H1 (cell line): Measurements from ENCODE around the gene SYNGR3. TPM values are rescaled to one million over a fixed set of nuclear protein-coding genes. Genes with fewer than 3 reads are reported as not detected.

Source experiments
- CTCF ChIA-PET: fragments of 300-600 bp; sonication (Branson Sonifier 250); formaldehyde crosslinking; loops from one replicate; lab custom pipeline; 2021; ENCODE audit not compliant: partially characterized antibody; lab: Charles Lee
- POLR2A ChIA-PET: fragments of 300-600 bp; sonication (Branson Sonifier 250); formaldehyde crosslinking; loops from one replicate; lab custom pipeline; 2021; ENCODE audit warnings: inconsistent platforms; ENCODE audit not compliant: partially characterized antibody; lab: Charles Lee
- DNase-seq, 2 experiments: peaks; one replicate each; pipeline versions ENCODE4 v3.0.0 to v3.0.0-alpha.2; 2010 to 2022; ENCODE audit warnings: low spot score in 2 of 2, low read depth in 1 of 2, mixed read lengths in 1 of 2
- FAIRE-seq: peaks from 2 replicates; lab custom pipeline; 2011; peaks lifted over from hg19 to GRCh38; lab: Jason Lieb, UNC
- H2AFZ ChIP-seq: 2 replicates; pipeline ENCODE4 v1.8.1; 2012; ENCODE audit warnings: low read length, inconsistent platforms
- H2AK5ac ChIP-seq: 2 replicates; pipeline ENCODE4 v1.6.1; 2013; ENCODE audit warnings: low read depth, low read length
- H2BK120ac ChIP-seq: replicated peaks from 2 replicates; pipeline ENCODE3; 2013; ENCODE audit warnings: low read depth, low read length, inconsistent platforms
- H2BK12ac ChIP-seq: 2 replicates; pipeline ENCODE4 v1.6.1; 2013; ENCODE audit warnings: low read depth, low read length
- H2BK15ac ChIP-seq: 2 replicates; pipeline ENCODE4 v1.6.1; 2013; ENCODE audit warnings: low read length
- H2BK20ac ChIP-seq: 2 replicates; pipeline ENCODE4 v1.6.1; 2013; ENCODE audit warnings: low read length
- H2BK5ac ChIP-seq: 2 replicates; pipeline ENCODE4 v1.6.1; 2013; ENCODE audit warnings: low read depth, low read length
- H3K14ac ChIP-seq: 2 replicates; pipeline ENCODE4 v1.6.1; 2013; ENCODE audit warnings: inconsistent platforms; ENCODE audit not compliant: insufficient read length
- H3K18ac ChIP-seq: 2 replicates; pipeline ENCODE4 v1.6.1; 2013; ENCODE audit warnings: low read length; ENCODE audit errors: extremely low read depth
- H3K23ac ChIP-seq: 2 replicates; pipeline ENCODE4 v1.6.1; 2013; ENCODE audit warnings: inconsistent platforms; ENCODE audit not compliant: insufficient read length
- H3K23me2 ChIP-seq: 2 replicates; pipeline ENCODE4 v1.6.1; 2013; ENCODE audit warnings: low read depth, low read length
- H3K27ac ChIP-seq: 2 replicates; pipeline ENCODE4 v1.6.1; 2011; ENCODE audit warnings: low read depth, low read length, inconsistent platforms
- H3K27me3 ChIP-seq, 4 experiments: replicated peaks in 1 of 4; 1 replicate in 1 of 4; 2 replicates in 3 of 4; pipeline versions ENCODE4 v1.6.1 to v1.8.1; 2011 to 2013; ENCODE audit warnings: low read length in 3 of 4, mild to moderate bottlenecking in 3 of 4, inconsistent platforms in 2 of 4, mixed read lengths in 2 of 4, moderate library complexity in 1 of 4; ENCODE audit not compliant: control insufficient read depth in 3 of 4, insufficient read depth in 3 of 4; ENCODE audit errors: extremely low read depth in 1 of 4
- H3K36me3 ChIP-seq, 4 experiments: 2 replicates each; pipeline versions ENCODE4 v1.6.1 to v1.8.1; 2011 to 2013; ENCODE audit warnings: mild to moderate bottlenecking in 4 of 4, low read length in 3 of 4, moderate library complexity in 2 of 4, control low read depth in 1 of 4, inconsistent platforms in 1 of 4; ENCODE audit not compliant: insufficient read depth in 4 of 4, control insufficient read depth in 2 of 4
- H3K4ac ChIP-seq: replicated peaks from 2 replicates; pipeline ENCODE3; 2013; ENCODE audit warnings: low read length, low read depth, mixed read lengths, inconsistent platforms; ENCODE audit not compliant: insufficient read length
- H3K4me1 ChIP-seq, 4 experiments: replicated peaks in 1 of 4; 1 replicate in 1 of 4; 2 replicates in 3 of 4; pipeline versions ENCODE4 v1.6.1 to v1.8.1; 2011 to 2013; ENCODE audit warnings: low read length in 3 of 4, inconsistent platforms in 2 of 4, mixed read lengths in 1 of 4; ENCODE audit not compliant: insufficient read depth in 4 of 4, control insufficient read depth in 3 of 4
- H3K4me2 ChIP-seq, 2 experiments: 2 replicates each; pipeline versions ENCODE4 v1.6.1 to v1.8.1; 2011 to 2013; ENCODE audit warnings: low read depth in 2 of 2, low read length in 2 of 2, control low read depth in 1 of 2, inconsistent platforms in 1 of 2, mild to moderate bottlenecking in 1 of 2; ENCODE audit not compliant: insufficient read depth in 1 of 2
- H3K4me3 ChIP-seq, 4 experiments: fragments of 200-600, 300-600 bp in 1 of 4; sonication (generic), shearing (Covaris generic), sonication (Bioruptor Twin) in 1 of 4; 2 replicates each; pipeline versions ENCODE4 v1.5.1 to v1.8.1; 2011 to 2016; ENCODE audit warnings: low read length in 4 of 4, low read depth in 3 of 4, control low read depth in 2 of 4, inconsistent platforms in 2 of 4, mild to moderate bottlenecking in 2 of 4, mixed read lengths in 1 of 4, moderate library complexity in 1 of 4; ENCODE audit not compliant: insufficient read depth in 2 of 4; ENCODE audit errors: extremely low read depth in 1 of 4
- H3K56ac ChIP-seq: replicated peaks from 2 replicates; pipeline ENCODE3; 2013; ENCODE audit warnings: low read depth, mild to moderate bottlenecking, mixed read lengths, low read length, inconsistent platforms; ENCODE audit not compliant: insufficient read length
- H3K79me1 ChIP-seq: 2 replicates; pipeline ENCODE4 v1.6.1; 2013; ENCODE audit warnings: low read depth, low read length, control low read depth
- H3K79me2 ChIP-seq, 2 experiments: 2 replicates each; pipeline versions ENCODE4 v1.6.1 to v1.8.1; 2012 to 2013; ENCODE audit warnings: low read length in 2 of 2, mild to moderate bottlenecking in 2 of 2, inconsistent platforms in 1 of 2; ENCODE audit not compliant: insufficient read depth in 2 of 2, control insufficient read depth in 1 of 2
- H3K9ac ChIP-seq, 4 experiments: replicated peaks in 1 of 4; 1 replicate in 1 of 4; 2 replicates in 3 of 4; pipeline versions ENCODE4 v1.6.1 to v1.8.1; 2011 to 2013; ENCODE audit warnings: low read depth in 3 of 4, low read length in 3 of 4, control low read depth in 2 of 4, mild to moderate bottlenecking in 2 of 4, moderate library complexity in 2 of 4, inconsistent platforms in 1 of 4; ENCODE audit errors: extremely low read depth in 1 of 4
- H3K9me3 ChIP-seq, 2 experiments: 2 replicates each; pipeline versions ENCODE4 v1.6.1 to v1.8.1; 2012 to 2013; ENCODE audit warnings: mild to moderate bottlenecking in 2 of 2, moderate library complexity in 2 of 2, control low read depth in 1 of 2, inconsistent platforms in 1 of 2, low read depth in 1 of 2, low read length in 1 of 2, mixed read lengths in 1 of 2; ENCODE audit not compliant: insufficient read depth in 2 of 2
- H4K20me1 ChIP-seq, 2 experiments: replicated peaks in 1 of 2; 2 replicates each; pipeline versions ENCODE3 to v1.8.1; 2011 to 2013; ENCODE audit warnings: inconsistent platforms in 2 of 2, low read length in 2 of 2, mild to moderate bottlenecking in 1 of 2; ENCODE audit not compliant: insufficient read depth in 2 of 2, control insufficient read depth in 1 of 2
- H4K5ac ChIP-seq: 2 replicates; pipeline ENCODE4 v1.6.1; 2013; ENCODE audit warnings: low read length, low read depth, mixed read lengths, inconsistent platforms; ENCODE audit not compliant: insufficient read length
- H4K8ac ChIP-seq: 2 replicates; pipeline ENCODE4 v1.8.0; 2013; ENCODE audit warnings: mild to moderate bottlenecking, moderate library complexity, low read length, inconsistent platforms; ENCODE audit not compliant: insufficient read depth; ENCODE audit errors: extremely low read depth
- H4K91ac ChIP-seq: replicated peaks from 2 replicates; pipeline ENCODE3; 2013; ENCODE audit warnings: low read length, mixed read lengths, inconsistent platforms; ENCODE audit not compliant: insufficient read length
- HDAC2 ChIP-seq, 2 experiments: fragments of 300-600 bp in 1 of 2; sonication (generic) in 1 of 2; IDR thresholded peaks; 2 replicates each; pipeline ENCODE4 v1.6.1; 2011 to 2012; ENCODE audit warnings: low read depth in 2 of 2, low read length in 2 of 2, mild to moderate bottlenecking in 2 of 2, moderate library complexity in 2 of 2, borderline replicate concordance in 1 of 2, inconsistent platforms in 1 of 2
- SAP30 ChIP-seq: fragments of 300-600 bp; sonication (generic); IDR thresholded peaks from 2 replicates; pipeline ENCODE4 v1.7.1; 2012; ENCODE audit warnings: low read length, moderate library complexity, mild to moderate bottlenecking, inconsistent platforms; ENCODE audit not compliant: insufficient read depth, insufficient replicate concordance
- SIN3A ChIP-seq, 2 experiments: IDR thresholded peaks in 1 of 2; conservative IDR thresholded peaks in 1 of 2; 2 replicates each; pipeline ENCODE4 v1.6.1; 2011 to 2012; ENCODE audit warnings: low read length in 2 of 2, improper control_type of control experiment in 1 of 2, low read depth in 1 of 2, mild to moderate bottlenecking in 1 of 2
- SP4 ChIP-seq: IDR thresholded peaks from 2 replicates; pipeline ENCODE4 v1.6.1; 2012; ENCODE audit warnings: low read length, inconsistent platforms
- TAF1 ChIP-seq: IDR thresholded peaks from 2 replicates; pipeline ENCODE4 v1.6.1; 2011; ENCODE audit warnings: mild to moderate bottlenecking, low read depth, low read length
- TAF7 ChIP-seq: optimal IDR thresholded peaks from 2 replicates; pipeline ENCODE3; 2011; ENCODE audit warnings: low read depth, mild to moderate bottlenecking, inconsistent platforms, low read length, moderate library complexity, borderline replicate concordance
- YY1 ChIP-seq: IDR thresholded peaks from 2 replicates; pipeline ENCODE4 v1.6.1; 2011; ENCODE audit warnings: low read depth, mild to moderate bottlenecking, low read length
- WGBS, 2 experiments: shearing (Covaris generic) in 1 of 2; methylation state at CpG; one replicate each; pipeline versions ENCODE4 v1.1.6 to v1.1.7; 2013 to 2015; ENCODE audit warnings: low lambda C conversion rate in 2 of 2, mixed read lengths in 2 of 2, inconsistent platforms in 1 of 2, low coverage in 1 of 2, missing lambda C conversion rate in 1 of 2; ENCODE audit not compliant: insufficient replicate concordance in 2 of 2, insufficient coverage in 1 of 2, insufficient read length in 1 of 2; ENCODE audit errors: extremely low coverage in 1 of 2, missing lambda C conversion rate in 1 of 2; 5-methylcytosine and 5-hydroxymethylcytosine counted together
- polyA plus RNA-seq, 7 experiments: library from polyadenylated mRNA; depleted of rRNA in 3 of 7; stranded (reverse) in 5 of 7; unstranded in 2 of 7; fragments of >200 nt in 5 of 7; fragments of 200-250 nt in 2 of 7; gene quantifications; 1 replicate in 5 of 7; 2 replicates in 1 of 7; 4 replicates in 1 of 7; pipeline versions ENCODE4 v1.2.1 to v1.2.3, GENCODE V29; 2011 to 2013; ENCODE audit warnings: missing spikeins in 2 of 7, mixed read lengths in 2 of 7
- total RNA-seq: library from RNA; stranded (reverse); fragmentation: NEBNext Ultra II Directional; extraction: Animal tissue kit (Norgen Biotek cat#: 25700); gene quantifications from 2 replicates; pipeline ENCODE4 v1.2.1, GENCODE V29; 2021
- TF ChIP-seq, protein P1 (sequence below): IDR thresholded peaks from 2 replicates; pipeline ENCODE4 v1.6.1; 2012; ENCODE audit warnings: inconsistent platforms

Gene SYNGR3
- total and polyA plus RNA-seq, 2 of the 8 experiments (the other 6 are each of a cell fraction or from before 2014, with no cell fraction given), result 36.2 to 49.9 TPM

DNA sequence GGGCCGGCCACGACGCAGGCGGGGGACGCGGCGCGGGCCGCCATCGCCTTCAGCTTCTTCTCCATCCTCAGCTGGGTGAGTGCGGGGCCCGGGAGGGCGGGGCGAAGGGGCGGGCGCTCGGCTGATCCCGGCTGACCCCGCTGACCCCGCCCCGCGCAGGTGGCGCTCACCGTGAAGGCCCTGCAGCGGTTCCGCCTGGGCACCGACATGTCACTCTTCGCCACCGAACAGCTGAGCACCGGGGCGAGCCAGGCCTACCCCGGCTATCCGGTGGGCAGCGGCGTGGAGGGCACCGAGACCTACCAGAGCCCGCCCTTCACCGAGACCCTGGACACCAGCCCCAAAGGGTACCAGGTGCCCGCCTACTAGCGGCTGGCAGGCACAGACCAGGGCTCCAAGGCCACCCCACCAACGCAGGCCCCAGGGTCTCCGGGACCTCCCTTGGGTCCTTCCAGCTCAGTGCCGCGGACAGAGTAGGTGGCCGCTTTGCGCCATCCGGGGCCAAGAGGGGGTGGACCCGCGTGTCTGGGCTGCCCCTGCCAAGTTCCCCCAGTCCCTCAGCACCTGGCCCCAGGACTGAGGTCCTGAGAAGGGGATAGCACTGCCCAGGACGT lies 3.0 kb downstream of the SYNGR3 start:
- H3K79me1 ChIP-seq, result no peaks in the 10 kb centered on the region
- peak overlapping the region; percentile 98; the same call in 1 of the 2 replicates for H4K8ac ChIP-seq
- H3K79me2 ChIP-seq, result no peaks in the 10 kb centered on the region
- H4K5ac ChIP-seq, result peak overlapping the region; percentile 93
- peak overlapping the region; percentile 69 for H2BK120ac ChIP-seq
- peak overlapping the region; percentile 99 for H2BK15ac ChIP-seq
- WGBS, 2 experiments, result 34% methylated on average over 32 of the region's 50 CpGs; no CpG with 5 or more reads in 1 of the 2 experiments
- no peak overlapping the region for H3K23ac ChIP-seq
- H3K9ac ChIP-seq, result peak overlapping the region; percentile 63 to 92 (median 74)
- peak overlapping the region; percentile 83 to 99 for H3K4me2 ChIP-seq
- POLR2A ChIA-PET, result interaction anchor here (0.7 to 28.2 kb wide), 15 partner anchors 9 to 199 kb away, joined by 3 to 736 read pairs (median 3); partner anchors contain the start of genes GFER, NDUFB10, NTHL1 and RNF151
- H3K27ac ChIP-seq, result peak overlapping the region; percentile 81; the same call in 1 of the 2 replicates
- FAIRE-seq (no peak), DNase-seq (peak in 1 of 2 experiments; percentile 90)
- H2BK20ac ChIP-seq, result no peak overlapping the region
- H3K9me3 ChIP-seq, result no peaks in the 10 kb centered on the region
- H2BK5ac ChIP-seq, result peak overlapping the region; percentile 96
- H2AFZ ChIP-seq, result peak overlapping the region; percentile 98; the same call in 1 of the 2 replicates
- CTCF ChIA-PET, result interaction anchor here (2.1 to 6.8 kb wide), 3 partner anchors 11 to 16 kb away, joined by 7 to 55 read pairs (median 8); partner anchors contain the start of gene NOXO1
- peaks cover 7 to 13% of the 10 kb centered on the region in 2 experiments for H4K20me1 ChIP-seq
- H4K91ac ChIP-seq, result peak overlapping the region; percentile 98
- no peak overlapping the region for H3K14ac ChIP-seq
- TF ChIP-seq HDAC2 (IDR thresholded peaks at IDR 0.05; ENCODE audit: borderline replicate concordance in 1 of 2, low read depth in 2 of 2, low read length in 2 of 2), result 0 out of 4 replicates have a peak, but pooled peaks of 1 of the 2 experiments have one; percentile 1
- TF ChIP-seq, protein P1, sequence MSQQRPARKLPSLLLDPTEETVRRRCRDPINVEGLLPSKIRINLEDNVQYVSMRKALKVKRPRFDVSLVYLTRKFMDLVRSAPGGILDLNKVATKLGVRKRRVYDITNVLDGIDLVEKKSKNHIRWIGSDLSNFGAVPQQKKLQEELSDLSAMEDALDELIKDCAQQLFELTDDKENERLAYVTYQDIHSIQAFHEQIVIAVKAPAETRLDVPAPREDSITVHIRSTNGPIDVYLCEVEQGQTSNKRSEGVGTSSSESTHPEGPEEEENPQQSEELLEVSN, result peak; percentile 73; the same call in 1 of the 2 replicates
- TF ChIP-seq SAP30, result no peak
- peak; percentile 85 for TF ChIP-seq YY1
- peak; percentile 71 for TF ChIP-seq TAF1
- no peak; the same call in 1 of the 2 replicates for TF ChIP-seq SP4
- peak; percentile 55 to 83; a peak in 3 of 4 replicates for TF ChIP-seq SIN3A (conservative IDR thresholded peaks at IDR 0.05 in 1 of 2, IDR thresholded peaks at IDR 0.05 in 1 of 2; ENCODE audit: low read depth in 1 of 2, low read length in 2 of 2)
- no peak for TF ChIP-seq TAF7
- H3K18ac ChIP-seq, result peak overlapping the region; percentile 99
- H3K27me3 ChIP-seq, result peaks cover 4 to 37% (median 24%) of the 10 kb centered on the region in 4 experiments
- peaks cover 22% of the 10 kb centered on the region; the same call in 1 of the 2 replicates for H3K23me2 ChIP-seq
- peaks cover 0 to 24% (median 18%) of the 10 kb centered on the region in 4 experiments; a peak in 6 of 7 replicates for H3K4me1 ChIP-seq
- H3K4me3 ChIP-seq, result peak overlapping the region; percentile 46 to 82 (median 48)
- H2AK5ac ChIP-seq, result no peak overlapping the region; the same call in 1 of the 2 replicates
- H3K56ac ChIP-seq, result no peak overlapping the region
- peaks cover 0 to 4% (median 1%) of the 10 kb centered on the region in 4 experiments; a peak in 5 of 8 replicates for H3K36me3 ChIP-seq
- peak overlapping the region; percentile 94 for H2BK12ac ChIP-seq
- peak overlapping the region; percentile 99 for H3K4ac ChIP-seq
